ENCODE results near the gene CLUH.
"Not testable (repeated sequence)": the region's sequence is repeated elsewhere in the genome, so short reads cannot be mapped to it uniquely, and the experiment has no call there.

DNA sequence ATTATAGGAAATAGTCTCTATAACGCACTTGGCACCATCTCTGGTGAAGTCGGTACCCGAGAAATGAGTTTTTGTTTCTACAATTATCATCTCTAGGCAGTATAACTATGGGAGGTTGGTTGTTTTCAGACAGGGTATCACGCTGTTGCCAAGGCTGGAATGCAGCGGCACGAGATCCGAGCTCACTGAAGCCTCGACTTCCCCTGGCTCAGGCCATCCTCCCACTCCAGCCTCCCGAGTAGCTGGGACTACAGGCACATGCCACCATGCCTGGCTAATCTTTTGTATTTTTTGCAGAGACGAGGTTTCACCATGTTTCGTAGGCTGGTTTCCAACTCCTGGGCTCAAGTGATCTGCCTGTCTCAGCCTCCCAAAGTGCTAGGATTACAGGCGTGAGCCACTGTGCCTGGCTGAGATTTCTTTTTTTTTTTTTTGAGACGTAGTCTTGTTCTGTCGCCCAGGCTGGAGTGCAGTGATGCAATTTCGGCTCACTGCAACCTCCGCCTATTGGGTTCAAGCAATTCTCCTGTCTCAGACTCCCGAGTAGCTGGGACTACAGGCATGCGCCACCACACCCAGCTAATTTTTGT is 12.3 kb downstream of the CLUH start:
- TF ChIP-seq, protein P1, sequence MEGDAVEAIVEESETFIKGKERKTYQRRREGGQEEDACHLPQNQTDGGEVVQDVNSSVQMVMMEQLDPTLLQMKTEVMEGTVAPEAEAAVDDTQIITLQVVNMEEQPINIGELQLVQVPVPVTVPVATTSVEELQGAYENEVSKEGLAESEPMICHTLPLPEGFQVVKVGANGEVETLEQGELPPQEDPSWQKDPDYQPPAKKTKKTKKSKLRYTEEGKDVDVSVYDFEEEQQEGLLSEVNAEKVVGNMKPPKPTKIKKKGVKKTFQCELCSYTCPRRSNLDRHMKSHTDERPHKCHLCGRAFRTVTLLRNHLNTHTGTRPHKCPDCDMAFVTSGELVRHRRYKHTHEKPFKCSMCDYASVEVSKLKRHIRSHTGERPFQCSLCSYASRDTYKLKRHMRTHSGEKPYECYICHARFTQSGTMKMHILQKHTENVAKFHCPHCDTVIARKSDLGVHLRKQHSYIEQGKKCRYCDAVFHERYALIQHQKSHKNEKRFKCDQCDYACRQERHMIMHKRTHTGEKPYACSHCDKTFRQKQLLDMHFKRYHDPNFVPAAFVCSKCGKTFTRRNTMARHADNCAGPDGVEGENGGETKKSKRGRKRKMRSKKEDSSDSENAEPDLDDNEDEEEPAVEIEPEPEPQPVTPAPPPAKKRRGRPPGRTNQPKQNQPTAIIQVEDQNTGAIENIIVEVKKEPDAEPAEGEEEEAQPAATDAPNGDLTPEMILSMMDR (IDR thresholded peaks at IDR 0.05; ENCODE audit: poor library complexity) = not testable (repeated sequence)
- not testable (repeated sequence) for TF ChIP-seq EZH2phosphoT487 (IDR thresholded peaks at IDR 0.05; ENCODE audit: low read depth, severe bottlenecking, unreplicated experiment)
